ENCODE data around the gene PHACTR2.
"Not testable (repeated sequence)": the region's sequence is repeated elsewhere in the genome, so short reads cannot be mapped to it uniquely, and the experiment has no call there.

The PHACTR2 gene

GRCh38 chr6:143651328-143651727, 26.4 kb upstream of the PHACTR2 start:
- H3K36me3 ChIP-seq (ENCODE audit: control insufficient read depth in 2 of 2, insufficient read depth in 2 of 2, low read length in 2 of 2): not testable (repeated sequence)

GRCh38 chr6:143652841-143653331, 24.9 kb upstream of the PHACTR2 start:
- no peak overlapping the region for H3K9ac ChIP-seq (ENCODE audit: low read depth in 1 of 2, low read length in 2 of 2)
- H3K36me3 ChIP-seq (ENCODE audit: control insufficient read depth in 2 of 2, insufficient read depth in 2 of 2, low read length in 2 of 2): no peaks in the 10 kb centered on the region
- no peaks in the 10 kb centered on the region for H3K9me3 ChIP-seq (ENCODE audit: control insufficient read depth in 2 of 2, low read length in 2 of 2)
- peaks cover 0 to 7% of the 10 kb centered on the region in 2 donors for H3K4me1 ChIP-seq (ENCODE audit: control insufficient read depth in 2 of 2, insufficient read depth in 2 of 2, low read length in 2 of 2)
- peak overlapping the region in 1 of 2 donors; percentile 28 for H3K27ac ChIP-seq (ENCODE audit: low read depth in 2 of 2, low read length in 2 of 2)
- H3K4me3 ChIP-seq (ENCODE audit: low read length in 2 of 2): no peak overlapping the region
- no peaks in the 10 kb centered on the region for H3K27me3 ChIP-seq (ENCODE audit: control insufficient read depth in 2 of 2, insufficient read depth in 2 of 2, low read length in 2 of 2)

More at GRCh38 chr6:143651328-143651727, 26.4 kb upstream of the PHACTR2 start:
- H3K27me3 ChIP-seq (ENCODE audit: control insufficient read depth in 2 of 2, insufficient read depth in 2 of 2, low read length in 2 of 2); H3K9me3 ChIP-seq (ENCODE audit: control insufficient read depth in 2 of 2, low read length in 2 of 2); H3K4me1 ChIP-seq (ENCODE audit: control insufficient read depth in 2 of 2, insufficient read depth in 2 of 2, low read length in 2 of 2); H3K27ac ChIP-seq (ENCODE audit: low read depth in 2 of 2, low read length in 2 of 2); H3K9ac ChIP-seq (ENCODE audit: low read depth in 1 of 2, low read length in 2 of 2); H3K4me3 ChIP-seq (ENCODE audit: low read length in 2 of 2): not testable (repeated sequence)

- H3K9ac ChIP-seq (ENCODE audit: low read depth in 1 of 2, low read length in 2 of 2): no peak overlapping the region
- no peaks in the 10 kb centered on the region for H3K36me3 ChIP-seq (ENCODE audit: control insufficient read depth in 2 of 2, insufficient read depth in 2 of 2, low read length in 2 of 2)
- H3K27ac ChIP-seq (ENCODE audit: low read depth in 2 of 2, low read length in 2 of 2): no peak overlapping the region
- H3K27me3 ChIP-seq (ENCODE audit: control insufficient read depth in 2 of 2, insufficient read depth in 2 of 2, low read length in 2 of 2): no peaks in the 10 kb centered on the region
- H3K9me3 ChIP-seq (ENCODE audit: control insufficient read depth in 2 of 2, low read length in 2 of 2): peaks cover 0 to 4% of the 10 kb centered on the region in 2 donors
- H3K4me3 ChIP-seq (ENCODE audit: low read length in 2 of 2): no peak overlapping the region
- H3K4me1 ChIP-seq (ENCODE audit: control insufficient read depth in 2 of 2, insufficient read depth in 2 of 2, low read length in 2 of 2): peaks cover 0 to 7% of the 10 kb centered on the region in 2 donors
These were observed 22.2 kb upstream of the PHACTR2 start for GRCh38 chr6:143655541-143655940.

- Histone ChIP-seq H3K9me3 (ENCODE audit: control insufficient read depth in 2 of 2, low read length in 2 of 2) (peaks cover 0 to 4% of the 10 kb centered on the region in 2 donors), H3K4me1 (ENCODE audit: control insufficient read depth in 2 of 2, insufficient read depth in 2 of 2, low read length in 2 of 2) (peaks cover 0 to 7% of the 10 kb centered on the region in 2 donors), H3K9ac (ENCODE audit: low read depth in 1 of 2, low read length in 2 of 2) (no peak overlapping the region), H3K36me3 (ENCODE audit: control insufficient read depth in 2 of 2, insufficient read depth in 2 of 2, low read length in 2 of 2) (no peaks in the 10 kb centered on the region), H3K27me3 (ENCODE audit: control insufficient read depth in 2 of 2, insufficient read depth in 2 of 2, low read length in 2 of 2) (no peaks in the 10 kb centered on the region), H3K4me3 (ENCODE audit: low read length in 2 of 2) (no peak overlapping the region), H3K27ac (ENCODE audit: low read depth in 2 of 2, low read length in 2 of 2) (no peak overlapping the region)
These were observed 21.7 kb upstream of the PHACTR2 start for GRCh38 chr6:143656026-143656425.

- Histone ChIP-seq H3K27me3 (ENCODE audit: control insufficient read depth in 2 of 2, insufficient read depth in 2 of 2, low read length in 2 of 2) (no peaks in the 10 kb centered on the region), H3K27ac (ENCODE audit: low read depth in 2 of 2, low read length in 2 of 2) (no peak overlapping the region), H3K36me3 (ENCODE audit: control insufficient read depth in 2 of 2, insufficient read depth in 2 of 2, low read length in 2 of 2) (no peaks in the 10 kb centered on the region), H3K4me1 (ENCODE audit: control insufficient read depth in 2 of 2, insufficient read depth in 2 of 2, low read length in 2 of 2) (peaks cover 0 to 2% of the 10 kb centered on the region in 2 donors), H3K4me3 (ENCODE audit: low read length in 2 of 2) (no peak overlapping the region), H3K9me3 (ENCODE audit: control insufficient read depth in 2 of 2, low read length in 2 of 2) (peaks cover 0 to 4% of the 10 kb centered on the region in 2 donors), H3K9ac (ENCODE audit: low read depth in 1 of 2, low read length in 2 of 2) (no peak overlapping the region)
These were observed 20.0 kb upstream of the PHACTR2 start for GRCh38 chr6:143657809-143658208.

- H3K4me1 ChIP-seq (ENCODE audit: control insufficient read depth in 2 of 2, insufficient read depth in 2 of 2, low read length in 2 of 2); H3K9me3 ChIP-seq (ENCODE audit: control insufficient read depth in 2 of 2, low read length in 2 of 2); H3K27ac ChIP-seq (ENCODE audit: low read depth in 2 of 2, low read length in 2 of 2); H3K27me3 ChIP-seq (ENCODE audit: control insufficient read depth in 2 of 2, insufficient read depth in 2 of 2, low read length in 2 of 2); H3K9ac ChIP-seq (ENCODE audit: low read depth in 1 of 2, low read length in 2 of 2); H3K4me3 ChIP-seq (ENCODE audit: low read length in 2 of 2); H3K36me3 ChIP-seq (ENCODE audit: control insufficient read depth in 2 of 2, insufficient read depth in 2 of 2, low read length in 2 of 2): not testable (repeated sequence)
These were observed 17.6 kb upstream of the PHACTR2 start for GRCh38 chr6:143660170-143660569.

- H3K9me3 ChIP-seq (ENCODE audit: control insufficient read depth in 2 of 2, low read length in 2 of 2): peaks cover 0 to 4% of the 10 kb centered on the region in 2 donors
- no peak overlapping the region for H3K4me3 ChIP-seq (ENCODE audit: low read length in 2 of 2)
- no peak overlapping the region for H3K27ac ChIP-seq (ENCODE audit: low read depth in 2 of 2, low read length in 2 of 2)
- no peaks in the 10 kb centered on the region for H3K36me3 ChIP-seq (ENCODE audit: control insufficient read depth in 2 of 2, insufficient read depth in 2 of 2, low read length in 2 of 2)
- no peaks in the 10 kb centered on the region for H3K4me1 ChIP-seq (ENCODE audit: control insufficient read depth in 2 of 2, insufficient read depth in 2 of 2, low read length in 2 of 2)
- no peaks in the 10 kb centered on the region for H3K27me3 ChIP-seq (ENCODE audit: control insufficient read depth in 2 of 2, insufficient read depth in 2 of 2, low read length in 2 of 2)
- no peak overlapping the region for H3K9ac ChIP-seq (ENCODE audit: low read depth in 1 of 2, low read length in 2 of 2)
These were observed 13.6 kb upstream of the PHACTR2 start for GRCh38 chr6:143664171-143664570.

GRCh38 chr6:143666007-143666406, 11.8 kb upstream of the PHACTR2 start:
- not testable (repeated sequence) for H3K4me1 ChIP-seq (ENCODE audit: control insufficient read depth in 2 of 2, insufficient read depth in 2 of 2, low read length in 2 of 2); H3K27me3 ChIP-seq (ENCODE audit: control insufficient read depth in 2 of 2, insufficient read depth in 2 of 2, low read length in 2 of 2); H3K9ac ChIP-seq (ENCODE audit: low read depth in 1 of 2, low read length in 2 of 2); H3K27ac ChIP-seq (ENCODE audit: low read depth in 2 of 2, low read length in 2 of 2); H3K36me3 ChIP-seq (ENCODE audit: control insufficient read depth in 2 of 2, insufficient read depth in 2 of 2, low read length in 2 of 2); H3K4me3 ChIP-seq (ENCODE audit: low read length in 2 of 2); H3K9me3 ChIP-seq (ENCODE audit: control insufficient read depth in 2 of 2, low read length in 2 of 2)

GRCh38 chr6:143669483-143669882, 8.3 kb upstream of the PHACTR2 start:
- H3K27me3 ChIP-seq (ENCODE audit: control insufficient read depth in 2 of 2, insufficient read depth in 2 of 2, low read length in 2 of 2); H3K9ac ChIP-seq (ENCODE audit: low read depth in 1 of 2, low read length in 2 of 2); H3K27ac ChIP-seq (ENCODE audit: low read depth in 2 of 2, low read length in 2 of 2); H3K9me3 ChIP-seq (ENCODE audit: control insufficient read depth in 2 of 2, low read length in 2 of 2); H3K4me1 ChIP-seq (ENCODE audit: control insufficient read depth in 2 of 2, insufficient read depth in 2 of 2, low read length in 2 of 2); H3K36me3 ChIP-seq (ENCODE audit: control insufficient read depth in 2 of 2, insufficient read depth in 2 of 2, low read length in 2 of 2); H3K4me3 ChIP-seq (ENCODE audit: low read length in 2 of 2): not testable (repeated sequence)

GRCh38 chr6:143673669-143674068, 4.1 kb upstream of the PHACTR2 start:
- H3K36me3 ChIP-seq (ENCODE audit: control insufficient read depth in 2 of 2, insufficient read depth in 2 of 2, low read length in 2 of 2): no peaks in the 10 kb centered on the region
- H3K4me3 ChIP-seq (ENCODE audit: low read length in 2 of 2): no peak overlapping the region
- no peak overlapping the region for H3K9ac ChIP-seq (ENCODE audit: low read depth in 1 of 2, low read length in 2 of 2)
- no peaks in the 10 kb centered on the region for H3K9me3 ChIP-seq (ENCODE audit: control insufficient read depth in 2 of 2, low read length in 2 of 2)
- H3K4me1 ChIP-seq (ENCODE audit: control insufficient read depth in 2 of 2, insufficient read depth in 2 of 2, low read length in 2 of 2): peaks cover 0 to 6% of the 10 kb centered on the region in 2 donors
- H3K27ac ChIP-seq (ENCODE audit: low read depth in 2 of 2, low read length in 2 of 2): no peak overlapping the region
- H3K27me3 ChIP-seq (ENCODE audit: control insufficient read depth in 2 of 2, insufficient read depth in 2 of 2, low read length in 2 of 2): no peaks in the 10 kb centered on the region
